ACC112 (cell line): ENCODE results near the gene TANGO6.
A peak's percentile ranks its signal among the peaks of the same experiment; 100 is the strongest.

Experiments used
- H2AFZ ChIP-seq: fragments of 200-600 bp; sonication (generic); one replicate; pipeline ENCODE4 v1.6.0; 2017; ENCODE audit warnings: antibody characterized with exemption, low read length; ENCODE audit not compliant: unreplicated experiment
- H3K27ac ChIP-seq: fragments of 200-600 bp; sonication (generic); 2 replicates; pipeline ENCODE4 v1.5.1; 2014; ENCODE audit warnings: low read depth, mild to moderate bottlenecking, antibody characterized with exemption, low read length, moderate library complexity
- H3K27me3 ChIP-seq: fragments of 200-600 bp; sonication (generic); 2 replicates; pipeline ENCODE4 v1.6.1; 2014; ENCODE audit warnings: mild to moderate bottlenecking, antibody characterized with exemption, low read length, moderate library complexity, mixed read lengths; ENCODE audit not compliant: insufficient read depth
- H3K36me3 ChIP-seq: fragments of 200-600 bp; sonication (generic); 2 replicates; pipeline ENCODE4 v1.6.1; 2016; ENCODE audit warnings: mild to moderate bottlenecking, antibody characterized with exemption, low read length, moderate library complexity, mixed read lengths; ENCODE audit not compliant: insufficient read depth
- H3K4me1 ChIP-seq: fragments of 200-600 bp; sonication (generic); one replicate; pipeline ENCODE4 v1.6.1; 2016; ENCODE audit warnings: low read length, mixed read lengths; ENCODE audit not compliant: insufficient read depth, unreplicated experiment, control insufficient read depth
- H3K4me3 ChIP-seq: fragments of 200-600 bp; sonication (generic); 2 replicates; pipeline ENCODE4 v1.5.1; 2014; ENCODE audit warnings: mild to moderate bottlenecking, low read depth, low read length
- H3K79me2 ChIP-seq: fragments of 200-600 bp; sonication (generic); one replicate; pipeline ENCODE4 v1.6.0; 2016; ENCODE audit warnings: low read length; ENCODE audit not compliant: control insufficient read depth, unreplicated experiment, insufficient read depth

The TANGO6 gene

GRCh38 chr16:69094501-69094900 is 251.2 kb downstream of the TANGO6 start:
- Histone ChIP-seq H3K79me2 (no peaks in the 10 kb centered on the region), H3K27me3 (no peaks in the 10 kb centered on the region), H3K4me3 (no peak overlapping the region), H3K27ac (no peak overlapping the region), H2AFZ (no peak overlapping the region), H3K36me3 (no peaks in the 10 kb centered on the region), H3K4me1 (no peaks in the 10 kb centered on the region)

GRCh38 chr16:69095193-69095592 is 251.9 kb downstream of the TANGO6 start:
- H3K27me3 ChIP-seq = no peaks in the 10 kb centered on the region
- H2AFZ ChIP-seq = no peak overlapping the region
- no peaks in the 10 kb centered on the region for H3K36me3 ChIP-seq
- no peak overlapping the region for H3K27ac ChIP-seq
- no peaks in the 10 kb centered on the region for H3K79me2 ChIP-seq
- no peaks in the 10 kb centered on the region for H3K4me1 ChIP-seq
- no peak overlapping the region for H3K4me3 ChIP-seq

- no peak overlapping the region for H3K27ac ChIP-seq
- H3K36me3 ChIP-seq = no peaks in the 10 kb centered on the region
- no peaks in the 10 kb centered on the region for H3K4me1 ChIP-seq
- H3K79me2 ChIP-seq = no peaks in the 10 kb centered on the region
- H3K4me3 ChIP-seq = no peak overlapping the region
- no peaks in the 10 kb centered on the region for H3K27me3 ChIP-seq
- no peak overlapping the region for H2AFZ ChIP-seq
Observed at GRCh38 chr16:69100071-69100691, 256.9 kb downstream of the TANGO6 start.

- Histone ChIP-seq H3K36me3 (no peaks in the 10 kb centered on the region), H3K27me3 (0 out of 2 replicates have a peak, but pooled peaks cover 3% of the 10 kb centered on the region), H2AFZ (peak within 1 kb of the TSS; percentile 5), H3K79me2 (no peaks in the 10 kb centered on the region), H3K27ac (no peak within 1 kb of the TSS), H3K4me3 (peak within 1 kb of the TSS; percentile 85), H3K4me1 (peaks cover 9% of the 10 kb centered on the region)
Observed at GRCh38 chr16:69105501-69106361, 262.4 kb downstream of the TANGO6 start, which contains the start of gene HAS3. HAS3 (plus strand) TSS chr16:69105653; CDS start chr16:69109396, 3,743 bp downstream.

GRCh38 chr16:69106491-69107315 is 263.4 kb downstream of the TANGO6 start:
- H2AFZ ChIP-seq = no peak overlapping the region
- H3K27me3 ChIP-seq = 0 out of 2 replicates have a peak, but pooled peaks cover 3% of the 10 kb centered on the region
- no peaks in the 10 kb centered on the region for H3K79me2 ChIP-seq
- H3K27ac ChIP-seq = no peak overlapping the region
- peak overlapping the region; percentile 75 for H3K4me3 ChIP-seq
- H3K4me1 ChIP-seq = peaks cover 9% of the 10 kb centered on the region
- H3K36me3 ChIP-seq = no peaks in the 10 kb centered on the region

GRCh38 chr16:69107316-69107962 is 264.1 kb downstream of the TANGO6 start:
- Histone ChIP-seq H3K79me2 (no peaks in the 10 kb centered on the region), H2AFZ (no peak overlapping the region), H3K27me3 (0 out of 2 replicates have a peak, but pooled peaks cover 3% of the 10 kb centered on the region), H3K4me1 (peaks cover 9% of the 10 kb centered on the region), H3K4me3 (peak overlapping the region; percentile 75), H3K27ac (no peak overlapping the region), H3K36me3 (no peaks in the 10 kb centered on the region)

GRCh38 chr16:69108064-69108904 is 265.0 kb downstream of the TANGO6 start:
- peaks cover 9% of the 10 kb centered on the region for H3K4me1 ChIP-seq
- H2AFZ ChIP-seq = no peak overlapping the region

GRCh38 chr16:69108905-69109252 is 265.5 kb downstream of the TANGO6 start:
- Histone ChIP-seq H3K4me1 (peaks cover 9% of the 10 kb centered on the region), H3K27me3 (0 out of 2 replicates have a peak, but pooled peaks cover 3% of the 10 kb centered on the region), H3K4me3 (no peak overlapping the region), H3K27ac (no peak overlapping the region), H3K79me2 (no peaks in the 10 kb centered on the region), H2AFZ (no peak overlapping the region), H3K36me3 (no peaks in the 10 kb centered on the region)

More at GRCh38 chr16:69108064-69108904, 265.0 kb downstream of the TANGO6 start:
- no peaks in the 10 kb centered on the region for H3K36me3 ChIP-seq
- H3K27ac ChIP-seq = no peak overlapping the region
- no peak overlapping the region for H3K4me3 ChIP-seq
- 0 out of 2 replicates have a peak, but pooled peaks cover 3% of the 10 kb centered on the region for H3K27me3 ChIP-seq
- no peaks in the 10 kb centered on the region for H3K79me2 ChIP-seq

- H3K27me3 ChIP-seq = 0 out of 2 replicates have a peak, but pooled peaks cover 3% of the 10 kb centered on the region
- no peaks in the 10 kb centered on the region for H3K36me3 ChIP-seq
- no peak overlapping the region for H3K27ac ChIP-seq
- no peak overlapping the region for H3K4me3 ChIP-seq
- no peaks in the 10 kb centered on the region for H3K79me2 ChIP-seq
- H3K4me1 ChIP-seq = peaks cover 9% of the 10 kb centered on the region
- no peak overlapping the region for H2AFZ ChIP-seq
Observed at GRCh38 chr16:69109486-69110270, 266.3 kb downstream of the TANGO6 start.
